Measurements from ENCODE around the gene ZNF765. TPM values are rescaled to one million over a fixed set of nuclear protein-coding genes. Genes with fewer than 3 reads are reported as not detected.
A peak's percentile ranks its signal among the peaks of the same experiment; 100 is the strongest.

The ZNF765 gene
- total and polyA plus RNA-seq, 9 of the 15 experiments (the other 6 are each of a cell fraction or from before 2014, with no cell fraction given), result 5.4 to 17.5 (median 9.6) TPM

DNA sequence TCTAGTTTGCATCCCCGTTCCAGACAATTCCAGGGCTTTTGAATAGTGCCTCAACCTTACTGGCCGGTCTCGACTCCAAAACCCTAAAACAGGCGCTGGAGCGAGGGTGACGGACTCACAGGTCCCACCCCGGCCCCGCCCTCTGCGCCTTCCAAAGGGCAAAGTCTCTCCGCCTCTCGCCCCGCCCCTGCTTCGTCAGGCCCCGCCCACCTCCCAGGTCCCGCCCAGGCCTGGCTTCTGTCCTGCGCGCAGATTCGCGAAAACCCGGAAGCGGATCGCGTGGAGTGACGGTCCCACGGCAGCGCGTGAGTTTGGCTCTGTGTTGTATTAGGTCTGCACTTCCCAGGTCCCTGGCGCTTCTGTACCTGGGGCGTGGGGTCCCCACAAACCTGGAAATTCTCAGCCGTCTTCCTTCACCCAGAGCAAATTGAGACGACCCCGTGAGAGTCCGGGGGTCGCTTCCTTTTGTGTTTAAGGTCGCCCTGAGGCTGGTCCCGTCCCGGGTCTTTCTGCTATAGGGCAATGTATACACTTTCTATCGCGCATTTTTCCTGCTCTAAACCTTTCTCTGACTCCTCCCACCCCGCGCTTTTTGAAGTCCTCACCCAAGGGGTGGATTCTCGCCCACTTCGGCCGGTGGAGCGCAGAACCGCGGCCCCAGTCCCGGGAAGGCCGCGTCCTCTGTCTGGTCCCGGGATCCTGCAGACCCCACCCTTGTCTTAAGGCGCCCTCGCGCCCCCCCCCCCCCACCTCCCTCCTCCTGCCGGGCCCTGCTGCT, 72.7 kb downstream of the ZNF765 start, which contains the start of gene ZNF813 (continued):
- peak; percentile 69; the same call in 1 of the 2 replicates for TF ChIP-seq MYC (IDR thresholded peaks at IDR 0.05; ENCODE audit: low read depth, low read length)
- no peak for TF ChIP-seq MYC (CRISPR knock-in tag; IDR thresholded peaks at IDR 0.05; ENCODE audit: borderline replicate concordance, low read depth)
- TF ChIP-seq SP1 (CRISPR knock-in tag; IDR thresholded peaks at IDR 0.05), result peak; percentile 60
- TF ChIP-seq THRAP3 (IDR thresholded peaks at IDR 0.05; ENCODE audit: borderline replicate concordance), result no peak
- TF ChIP-seq, protein P1, sequence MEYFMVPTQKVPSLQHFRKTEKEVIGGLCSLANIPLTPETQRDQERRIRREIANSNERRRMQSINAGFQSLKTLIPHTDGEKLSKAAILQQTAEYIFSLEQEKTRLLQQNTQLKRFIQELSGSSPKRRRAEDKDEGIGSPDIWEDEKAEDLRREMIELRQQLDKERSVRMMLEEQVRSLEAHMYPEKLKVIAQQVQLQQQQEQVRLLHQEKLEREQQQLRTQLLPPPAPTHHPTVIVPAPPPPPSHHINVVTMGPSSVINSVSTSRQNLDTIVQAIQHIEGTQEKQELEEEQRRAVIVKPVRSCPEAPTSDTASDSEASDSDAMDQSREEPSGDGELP (CRISPR knock-in tag; IDR thresholded peaks at IDR 0.05; ENCODE audit: borderline replicate concordance), result peak; percentile 35; the same call in 1 of the 2 replicates
- TF ChIP-seq HDAC2 (IDR thresholded peaks at IDR 0.05), result peak; percentile 64
- TF ChIP-seq MCM7 (IDR thresholded peaks at IDR 0.05), result no peak
- TF ChIP-seq BHLHE40 (IDR thresholded peaks at IDR 0.05; ENCODE audit: low read length), result peak; percentile 15; the same call in 1 of the 2 replicates
- peak; percentile 82 for TF ChIP-seq RBFOX2 (IDR thresholded peaks at IDR 0.05; ENCODE audit: low read depth, low read length)
- TF ChIP-seq ZNF23 (CRISPR knock-in tag; IDR thresholded peaks at IDR 0.05), result no peak
- TF ChIP-seq EP400 (IDR thresholded peaks at IDR 0.05), result peak; percentile 78
- no peak for TF ChIP-seq HNRNPH1 (optimal IDR thresholded peaks at IDR 0.05; ENCODE audit: low read depth, low read length)
- TF ChIP-seq ZNF24 (IDR thresholded peaks at IDR 0.05), result no peak
- TF ChIP-seq, protein P2, sequence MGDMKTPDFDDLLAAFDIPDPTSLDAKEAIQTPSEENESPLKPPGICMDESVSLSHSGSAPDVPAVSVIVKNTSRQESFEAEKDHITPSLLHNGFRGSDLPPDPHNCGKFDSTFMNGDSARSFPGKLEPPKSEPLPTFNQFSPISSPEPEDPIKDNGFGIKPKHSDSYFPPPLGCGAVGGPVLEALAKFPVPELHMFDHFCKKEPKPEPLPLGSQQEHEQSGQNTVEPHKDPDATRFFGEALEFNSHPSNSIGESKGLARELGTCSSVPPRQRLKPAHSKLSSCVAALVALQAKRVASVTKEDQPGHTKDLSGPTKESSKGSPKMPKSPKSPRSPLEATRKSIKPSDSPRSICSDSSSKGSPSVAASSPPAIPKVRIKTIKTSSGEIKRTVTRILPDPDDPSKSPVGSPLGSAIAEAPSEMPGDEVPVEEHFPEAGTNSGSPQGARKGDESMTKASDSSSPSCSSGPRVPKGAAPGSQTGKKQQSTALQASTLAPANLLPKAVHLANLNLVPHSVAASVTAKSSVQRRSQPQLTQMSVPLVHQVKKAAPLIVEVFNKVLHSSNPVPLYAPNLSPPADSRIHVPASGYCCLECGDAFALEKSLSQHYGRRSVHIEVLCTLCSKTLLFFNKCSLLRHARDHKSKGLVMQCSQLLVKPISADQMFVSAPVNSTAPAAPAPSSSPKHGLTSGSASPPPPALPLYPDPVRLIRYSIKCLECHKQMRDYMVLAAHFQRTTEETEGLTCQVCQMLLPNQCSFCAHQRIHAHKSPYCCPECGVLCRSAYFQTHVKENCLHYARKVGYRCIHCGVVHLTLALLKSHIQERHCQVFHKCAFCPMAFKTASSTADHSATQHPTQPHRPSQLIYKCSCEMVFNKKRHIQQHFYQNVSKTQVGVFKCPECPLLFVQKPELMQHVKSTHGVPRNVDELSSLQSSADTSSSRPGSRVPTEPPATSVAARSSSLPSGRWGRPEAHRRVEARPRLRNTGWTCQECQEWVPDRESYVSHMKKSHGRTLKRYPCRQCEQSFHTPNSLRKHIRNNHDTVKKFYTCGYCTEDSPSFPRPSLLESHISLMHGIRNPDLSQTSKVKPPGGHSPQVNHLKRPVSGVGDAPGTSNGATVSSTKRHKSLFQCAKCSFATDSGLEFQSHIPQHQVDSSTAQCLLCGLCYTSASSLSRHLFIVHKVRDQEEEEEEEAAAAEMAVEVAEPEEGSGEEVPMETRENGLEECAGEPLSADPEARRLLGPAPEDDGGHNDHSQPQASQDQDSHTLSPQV (IDR thresholded peaks at IDR 0.05), result no peak
- TF ChIP-seq, protein P3, sequence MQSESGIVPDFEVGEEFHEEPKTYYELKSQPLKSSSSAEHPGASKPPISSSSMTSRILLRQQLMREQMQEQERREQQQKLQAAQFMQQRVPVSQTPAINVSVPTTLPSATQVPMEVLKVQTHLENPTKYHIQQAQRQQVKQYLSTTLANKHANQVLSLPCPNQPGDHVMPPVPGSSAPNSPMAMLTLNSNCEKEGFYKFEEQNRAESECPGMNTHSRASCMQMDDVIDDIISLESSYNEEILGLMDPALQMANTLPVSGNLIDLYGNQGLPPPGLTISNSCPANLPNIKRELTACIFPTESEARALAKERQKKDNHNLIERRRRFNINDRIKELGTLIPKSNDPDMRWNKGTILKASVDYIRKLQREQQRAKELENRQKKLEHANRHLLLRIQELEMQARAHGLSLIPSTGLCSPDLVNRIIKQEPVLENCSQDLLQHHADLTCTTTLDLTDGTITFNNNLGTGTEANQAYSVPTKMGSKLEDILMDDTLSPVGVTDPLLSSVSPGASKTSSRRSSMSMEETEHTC (IDR thresholded peaks at IDR 0.05), result no peak
- TF ChIP-seq POLR2B (IDR thresholded peaks at IDR 0.05; ENCODE audit: low read depth, partially characterized antibody), result peak; percentile 55
- TF ChIP-seq ZNF133 (CRISPR knock-in tag; IDR thresholded peaks at IDR 0.05), result no peak
- no peak for TF ChIP-seq NCOA2 (IDR thresholded peaks at IDR 0.05; ENCODE audit: partially characterized antibody in 2 of 2)
- peak; percentile 49 for TF ChIP-seq POLR2H (tag; IDR thresholded peaks at IDR 0.05; ENCODE audit: low read depth)
- TF ChIP-seq ZNF586 (CRISPR knock-in tag; conservative IDR thresholded peaks at IDR 0.05), result no peak
- peak; percentile 82; the same call in 1 of the 2 replicates for TF ChIP-seq SAFB (IDR thresholded peaks at IDR 0.05; ENCODE audit: borderline replicate concordance, low read depth, low read length)
